CD8-positive, alpha-beta memory T cell (primary cell): Measurements from ENCODE around the gene APOL6. TPM values are rescaled to one million over a fixed set of nuclear protein-coding genes. Genes with fewer than 3 reads are reported as not detected.

Experiments
- polyA plus RNA-seq: library from polyadenylated mRNA; unstranded; fragments of 300-500 nt; fragmentation: Illumina TruSeq; gene quantifications from one replicate; pipeline ENCODE4 v1.2.3, GENCODE V29; 2021
- total RNA-seq, 2 experiments: library from RNA; stranded (reverse); gene quantifications; one replicate each; pipeline ENCODE4 v1.2.3, GENCODE V29; 2021

APOL6 gene
- total and polyA plus RNA-seq, 3 experiments from 2014 or later: 26.1 to 27.5 (median 27.1) TPM

Other genes starting within 250 kb of the APOL6 start
- gene MCM5, start 248.3 kb upstream of the APOL6 start, total RNA-seq: 100 to 1,000 TPM; 287 to 300 TPM
- gene MCM5, start 248.3 kb upstream of the APOL6 start, polyA plus RNA-seq: 28.4 TPM
- gene RASD2, start 107.6 kb upstream of the APOL6 start, total RNA-seq: under 1 TPM; 0.09 to 0.24 TPM
- gene RASD2, start 107.6 kb upstream of the APOL6 start, polyA plus RNA-seq: not detected
- 1 to 10 TPM; 2.5 to 2.7 TPM for gene MB, start 31.1 kb upstream of the APOL6 start, total RNA-seq
- gene MB, start 31.1 kb upstream of the APOL6 start, polyA plus RNA-seq: not detected
- not detected for gene APOL5, start 69.4 kb downstream of the APOL6 start, total RNA-seq
- not detected for gene APOL5, start 69.4 kb downstream of the APOL6 start, polyA plus RNA-seq